NCI-H345 treated with DMSO at 0.1 percent for 48 hours (cell line): ENCODE measurements around the gene ACTR10.
"Not testable (repeated sequence)": the region's sequence is repeated elsewhere in the genome, so short reads cannot be mapped to it uniquely, and the experiment has no call there.

Source experiments
- DNase-seq: peaks from one replicate; lab custom pipeline; 2025; ENCODE audit not compliant: unreplicated experiment; lab: John Stamatoyannopoulos, UW

Gene ACTR10

GRCh38 chr14:58215191-58215914, 15.4 kb downstream of the ACTR10 start:
- DNase-seq: no peak

DNA sequence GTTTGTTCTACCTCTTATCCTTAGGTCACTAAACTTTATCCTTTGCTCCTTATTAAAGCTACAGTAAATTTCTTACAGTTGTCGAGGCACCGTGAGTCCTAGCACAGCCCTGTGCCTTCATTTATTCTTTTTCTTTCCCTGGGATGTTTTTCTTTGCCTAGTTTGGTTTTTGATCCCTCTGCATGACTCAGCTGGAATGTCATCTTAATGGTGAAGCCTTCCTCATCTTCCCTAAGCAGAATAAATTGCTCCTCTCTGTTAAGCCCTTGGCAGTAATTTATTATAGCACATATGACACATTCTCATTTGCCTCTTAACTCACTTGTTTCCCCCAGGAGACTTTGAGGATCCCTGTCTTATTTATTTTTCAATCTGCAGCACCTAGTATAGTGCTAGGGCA, 16.6 kb downstream of the ACTR10 start:
- no peak for DNase-seq

GRCh38 chr14:58227096-58227819, 27.3 kb downstream of the ACTR10 start:
- no peak for DNase-seq

DNA sequence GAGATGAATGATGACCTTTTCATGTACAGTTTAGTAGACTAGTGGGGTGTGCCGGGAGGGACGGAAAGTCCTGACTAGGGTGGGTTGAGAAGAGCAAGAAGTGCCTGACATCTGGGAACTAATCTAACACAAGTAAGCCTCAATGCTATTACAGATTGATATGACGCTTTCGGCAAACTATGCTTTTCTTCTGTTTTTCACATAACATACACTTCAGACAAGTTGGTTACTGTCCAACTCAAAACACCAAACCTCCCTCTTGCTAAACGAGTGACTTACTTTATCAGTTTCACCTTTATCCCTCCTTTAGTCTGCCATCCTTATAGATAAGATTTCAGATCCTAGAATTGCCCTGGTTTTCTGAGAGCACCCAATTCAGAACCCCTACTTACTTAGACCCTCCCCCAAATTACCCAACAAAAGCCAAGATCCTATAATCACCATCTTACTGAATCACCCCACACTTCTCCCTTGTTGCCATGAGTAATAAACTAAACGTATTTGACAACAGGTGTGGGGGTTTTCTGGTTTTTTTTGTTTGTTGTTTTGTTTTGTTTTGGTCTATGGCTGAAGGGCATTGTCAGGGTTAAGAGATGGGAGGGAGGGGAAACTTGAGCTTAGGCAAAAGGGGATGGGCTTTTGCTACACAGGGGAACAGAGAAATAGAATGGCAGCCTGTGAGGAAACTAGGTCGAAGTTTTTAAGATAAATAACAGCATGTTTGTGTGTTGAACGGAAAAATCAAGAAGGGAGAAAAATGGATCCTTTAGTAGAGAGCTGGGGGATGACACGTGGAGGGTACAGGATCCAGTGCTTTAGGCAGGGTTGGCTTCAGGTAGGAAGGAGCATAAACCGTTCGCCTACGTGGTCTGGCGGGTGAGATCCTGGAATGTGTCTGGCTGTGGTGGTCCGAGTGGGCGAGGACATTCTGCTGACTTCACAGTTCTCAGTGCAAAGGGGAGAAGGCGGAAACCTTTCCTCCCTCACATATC, 38.6 kb downstream of the ACTR10 start:
- no peak for DNase-seq

GRCh38 chr14:58239244-58240195, 39.6 kb downstream of the ACTR10 start:
- peak; percentile 48 for DNase-seq

DNA sequence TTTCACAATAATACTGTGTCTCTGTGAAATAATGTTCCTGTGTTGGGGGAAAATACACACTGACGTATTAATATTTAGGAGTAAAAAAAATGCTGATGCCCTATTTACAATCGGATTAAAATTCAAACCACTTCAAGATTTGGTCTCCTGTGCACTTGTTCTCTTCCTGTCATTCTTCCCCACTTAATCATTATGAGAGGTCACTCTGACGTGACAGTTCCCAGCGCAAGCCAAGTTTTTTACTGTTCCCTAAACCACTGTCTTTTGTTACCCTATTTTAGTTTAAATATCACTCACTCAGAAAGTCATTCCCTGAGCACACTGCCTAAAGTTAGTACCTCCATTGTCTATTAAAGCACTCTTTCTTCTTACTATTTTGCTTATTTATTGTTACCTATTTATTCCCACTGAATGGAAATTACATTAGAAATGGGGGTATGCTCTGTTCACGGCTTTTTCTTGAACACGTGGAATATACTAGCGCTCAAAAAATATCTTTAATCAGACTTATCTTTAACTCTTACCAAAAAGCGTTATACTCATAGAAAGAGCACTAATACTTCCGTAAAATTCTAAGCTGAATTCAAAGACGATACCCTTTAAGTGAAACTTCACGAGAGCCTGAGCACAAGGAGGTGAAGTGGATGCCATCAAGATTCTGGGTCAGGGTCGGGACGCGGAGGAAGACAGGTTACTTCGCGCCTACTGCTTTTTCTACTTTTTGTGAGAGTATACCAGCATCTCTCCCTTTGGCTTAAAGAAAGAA, 44.0 kb downstream of the ACTR10 start:
- peak; percentile 75 for DNase-seq

- DNase-seq: peak; percentile 97
These were observed 44.8 kb downstream of the ACTR10 start, which contains the start of gene PSMA3 for GRCh38 chr14:58244556-58245387. TSS of gene PSMA3 (plus strand) at chr14:58244843. CDS start at chr14:58244921, 78 bp downstream.

- DNase-seq: no peak
These were observed 45.6 kb downstream of the ACTR10 start for GRCh38 chr14:58245562-58245961.

DNA sequence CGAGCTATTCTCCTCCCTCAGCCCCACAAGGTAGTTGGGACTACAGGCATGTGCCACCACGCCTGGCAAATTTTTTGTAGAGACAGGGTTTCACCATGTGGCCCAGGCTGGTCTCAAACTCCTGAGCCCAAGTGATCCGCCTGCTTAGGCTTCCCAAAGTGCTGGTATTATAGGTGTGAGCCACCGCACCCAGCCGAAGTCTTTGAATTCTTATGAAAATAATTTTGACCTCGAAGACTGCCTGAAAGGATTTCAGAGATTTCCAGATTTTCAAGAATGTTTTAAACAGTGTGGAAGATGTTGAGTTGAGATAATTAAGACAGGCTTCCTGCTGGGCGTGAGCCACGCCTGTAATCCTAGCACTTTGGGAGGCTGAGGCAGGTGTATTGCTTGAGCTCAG, 49.7 kb downstream of the ACTR10 start:
- no peak for DNase-seq

DNA sequence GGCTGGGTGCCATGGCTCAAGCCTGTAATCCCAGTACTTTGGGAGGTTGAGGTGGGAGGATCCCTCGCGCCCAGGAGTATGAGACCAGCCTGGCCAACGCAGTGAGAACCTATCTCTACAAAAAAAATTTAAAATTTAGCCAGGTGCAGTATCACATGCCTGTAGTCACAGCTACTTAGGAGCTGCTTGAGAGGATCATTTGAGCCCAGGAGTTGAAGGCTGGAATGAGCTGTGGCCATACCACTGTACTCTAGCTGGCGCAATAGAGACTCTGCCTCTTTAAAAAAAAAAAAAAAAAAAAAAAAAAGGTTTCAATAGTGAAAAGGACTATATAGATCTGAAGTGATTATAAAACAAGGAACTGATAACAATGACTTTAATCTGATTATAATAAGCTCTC, 58.2 kb downstream of the ACTR10 start:
- DNase-seq: no peak

- DNase-seq: not testable (repeated sequence)
These were observed 62.1 kb downstream of the ACTR10 start for GRCh38 chr14:58262005-58262404.

GRCh38 chr14:58265401-58265800, 65.5 kb downstream of the ACTR10 start:
- DNase-seq: no peak

DNA sequence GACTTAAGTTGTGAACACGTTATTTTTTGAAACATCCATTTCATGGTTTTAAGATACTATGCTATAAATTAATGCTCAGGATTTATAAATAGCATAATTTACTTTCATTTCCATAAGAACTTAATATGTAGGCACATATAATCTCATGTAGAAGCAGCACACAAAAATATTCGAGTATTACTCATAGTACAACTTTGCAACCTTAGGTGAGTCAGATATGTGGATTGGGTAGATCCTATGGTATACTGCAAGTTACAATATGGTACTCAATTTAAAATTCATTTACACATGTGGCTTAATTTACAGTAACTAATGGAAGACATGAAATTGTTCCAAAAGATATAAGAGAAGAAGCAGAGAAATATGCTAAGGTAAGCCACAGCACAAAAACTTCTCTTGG, 70.7 kb downstream of the ACTR10 start:
- DNase-seq: no peak

- DNase-seq: no peak
These were observed 72.8 kb downstream of the ACTR10 start for GRCh38 chr14:58272588-58273372.

- DNase-seq: no peak
These were observed 74.9 kb downstream of the ACTR10 start for GRCh38 chr14:58274881-58275280.

GRCh38 chr14:58275527-58276190, 75.7 kb downstream of the ACTR10 start:
- no peak for DNase-seq

- no peak for DNase-seq
These were observed 76.3 kb downstream of the ACTR10 start for GRCh38 chr14:58276208-58276607.
